HK-2 (cell line): ENCODE results near the gene RELN.
"Not testable (repeated sequence)": the region's sequence is repeated elsewhere in the genome, so short reads cannot be mapped to it uniquely, and the experiment has no call there.

Experiments used
- DNase-seq: peaks from one replicate; pipeline ENCODE4 v3.0.0-alpha.2; 2018; ENCODE audit not compliant: unreplicated experiment

RELN gene

GRCh38 chr7:103989200-103989784 is at the start of gene RELN:
Gene RELN, minus strand, starts transcription at chr7:103989658. Its CDS starts 302 bp downstream, at chr7:103989356.
- DNase-seq: peak; percentile 23

DNA sequence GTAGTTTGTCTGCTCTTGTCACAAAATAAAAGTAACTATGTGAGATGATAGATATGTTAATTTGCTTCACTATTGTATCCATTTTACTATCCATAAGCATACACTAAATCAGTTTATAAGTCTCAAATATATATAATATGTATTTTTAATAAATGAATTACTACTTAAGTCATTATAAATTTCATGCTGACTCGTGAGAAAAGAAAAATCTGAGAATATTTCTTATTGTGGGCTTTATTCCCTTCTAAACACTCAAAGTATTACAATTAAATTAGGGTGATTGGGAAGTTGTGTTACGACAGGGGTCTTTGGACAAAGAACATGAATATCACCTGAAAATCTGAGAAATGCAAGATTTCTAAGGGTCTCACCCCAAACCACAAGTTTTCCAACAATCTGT is 48.7 kb upstream of the RELN start:
- DNase-seq: no peak

- not testable (repeated sequence) for DNase-seq
Measured at GRCh38 chr7:104036889-104037288, 47.4 kb upstream of the RELN start.

DNA sequence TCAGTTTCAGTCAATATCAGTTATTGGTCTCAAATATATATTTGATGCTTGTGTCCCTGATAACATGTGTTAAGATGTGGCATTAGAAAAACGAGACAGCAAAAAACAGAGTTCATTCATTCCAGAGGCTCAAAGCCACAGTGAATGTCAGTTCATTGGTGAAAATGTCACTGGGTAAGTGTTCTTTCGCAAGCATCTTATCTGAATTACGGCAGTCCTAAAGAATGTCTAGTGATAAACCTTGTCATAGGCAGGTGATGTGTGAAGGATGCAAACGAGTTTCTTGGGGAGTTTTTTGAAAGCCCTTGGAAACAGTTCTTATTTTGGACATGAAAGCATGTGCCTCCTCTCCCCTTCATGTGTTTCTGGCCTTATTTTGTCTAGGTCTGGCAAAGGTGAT is 45.9 kb upstream of the RELN start:
- DNase-seq: no peak

DNA sequence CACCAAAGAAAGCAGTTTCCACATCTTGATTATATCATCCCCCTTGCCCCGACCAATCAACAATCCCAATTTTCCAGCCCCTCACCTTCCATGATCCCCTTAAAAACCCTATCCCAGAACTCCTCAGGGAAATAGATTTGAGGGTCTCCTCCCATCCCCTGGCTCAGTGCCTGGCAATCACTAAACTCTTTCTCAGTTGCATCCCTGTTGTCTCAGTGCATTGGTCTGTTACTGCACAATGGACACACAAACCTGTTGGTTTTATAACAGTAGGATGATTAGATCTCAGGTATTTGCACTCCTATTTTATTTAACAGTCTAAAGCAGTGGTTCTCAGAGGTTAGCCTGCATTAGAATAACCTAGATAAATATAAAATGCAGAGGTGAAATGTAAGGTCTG is 45.2 kb upstream of the RELN start:
- no peak for DNase-seq

GRCh38 chr7:104033837-104034236 is 44.4 kb upstream of the RELN start:
- no peak for DNase-seq

GRCh38 chr7:104032486-104032885 is 43.0 kb upstream of the RELN start:
- DNase-seq: no peak

DNA sequence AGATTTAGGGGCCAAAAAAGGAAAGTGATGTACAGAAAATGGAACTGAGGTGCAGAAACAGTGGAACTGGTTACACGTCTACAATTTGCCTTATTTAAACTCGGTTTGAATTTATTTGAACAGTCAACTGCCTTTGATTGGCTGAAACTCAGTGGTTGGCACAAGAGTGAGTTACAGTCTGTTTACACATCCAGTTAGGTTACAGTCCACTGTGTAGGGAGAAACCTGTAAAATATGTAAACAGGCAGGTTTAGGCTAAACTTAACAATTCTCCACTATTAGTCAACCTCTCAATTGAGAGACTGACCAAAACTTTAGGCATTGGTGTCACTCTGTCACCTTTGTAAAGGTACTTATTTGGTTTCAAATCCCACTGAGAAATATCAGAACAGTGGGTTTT is 40.3 kb upstream of the RELN start:
- DNase-seq: no peak

GRCh38 chr7:104024632-104025031 is 35.2 kb upstream of the RELN start:
- DNase-seq: no peak

DNA sequence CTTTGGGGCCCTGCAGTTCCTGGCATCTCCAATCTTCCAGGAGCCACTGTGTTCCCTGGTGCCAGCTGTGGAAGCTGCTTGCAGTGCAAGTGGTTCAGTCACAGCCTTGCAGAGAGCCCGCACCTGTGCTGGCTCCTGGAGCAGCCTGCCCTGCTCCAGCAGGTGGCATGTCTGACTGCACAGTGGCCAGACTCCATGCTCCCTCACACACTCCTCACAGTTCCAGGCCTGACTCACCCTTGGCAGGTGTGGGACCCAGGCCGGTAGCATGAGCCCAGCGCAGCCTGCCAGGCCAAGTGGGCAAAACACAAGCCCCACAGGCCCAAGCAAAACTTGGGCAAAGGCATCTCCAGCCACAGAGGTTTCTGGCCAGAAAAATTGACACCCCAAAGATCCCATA is 33.6 kb upstream of the RELN start:
- DNase-seq: no peak

GRCh38 chr7:104018425-104018824 is 29.0 kb upstream of the RELN start:
- no peak for DNase-seq

DNA sequence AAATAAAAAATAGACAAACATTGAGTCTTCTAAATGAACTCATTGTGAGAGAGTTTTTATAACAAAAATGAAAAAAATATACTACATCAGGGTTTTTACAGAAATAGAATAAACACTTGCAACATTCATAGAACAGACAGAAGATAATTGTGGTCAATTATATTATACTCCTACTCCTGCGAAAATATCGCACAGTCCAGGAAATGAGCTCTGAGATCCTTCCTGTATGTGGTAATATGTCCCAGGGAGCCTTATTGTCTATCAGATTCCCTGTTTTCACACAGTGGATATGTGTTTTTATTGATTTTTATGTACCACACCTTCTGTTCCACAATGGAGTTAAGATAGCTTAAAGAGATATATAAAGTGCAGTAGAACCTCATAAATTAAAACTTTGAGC is 27.5 kb upstream of the RELN start:
- DNase-seq: no peak

- no peak for DNase-seq
Measured at GRCh38 chr7:104012835-104013234, 23.4 kb upstream of the RELN start.

GRCh38 chr7:104011829-104012228 is 22.4 kb upstream of the RELN start:
- DNase-seq: no peak

- DNase-seq: no peak
Measured at GRCh38 chr7:104010052-104010909, 20.8 kb upstream of the RELN start.

DNA sequence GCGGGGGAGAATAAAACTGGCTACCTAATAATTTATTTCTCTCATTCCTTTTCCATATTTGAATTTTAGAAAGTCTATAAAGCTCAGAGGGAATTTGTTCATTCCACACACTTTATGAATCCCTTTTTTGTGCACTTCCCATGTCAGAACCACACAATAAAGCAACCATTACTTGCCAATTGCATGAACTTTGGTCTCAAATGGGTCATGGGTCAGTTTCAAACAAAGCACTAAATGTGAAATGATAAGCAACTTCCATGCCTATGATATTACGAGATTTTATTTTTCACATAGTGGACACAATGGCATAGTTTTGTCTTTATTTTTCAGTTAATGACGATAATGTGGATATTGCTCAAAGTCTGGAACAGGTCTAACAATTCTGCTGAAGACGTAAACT is 18.6 kb upstream of the RELN start:
- no peak for DNase-seq

GRCh38 chr7:104007614-104008013 is 18.2 kb upstream of the RELN start:
- DNase-seq: no peak

- no peak for DNase-seq
Measured at GRCh38 chr7:104005197-104005596, 15.7 kb upstream of the RELN start.

DNA sequence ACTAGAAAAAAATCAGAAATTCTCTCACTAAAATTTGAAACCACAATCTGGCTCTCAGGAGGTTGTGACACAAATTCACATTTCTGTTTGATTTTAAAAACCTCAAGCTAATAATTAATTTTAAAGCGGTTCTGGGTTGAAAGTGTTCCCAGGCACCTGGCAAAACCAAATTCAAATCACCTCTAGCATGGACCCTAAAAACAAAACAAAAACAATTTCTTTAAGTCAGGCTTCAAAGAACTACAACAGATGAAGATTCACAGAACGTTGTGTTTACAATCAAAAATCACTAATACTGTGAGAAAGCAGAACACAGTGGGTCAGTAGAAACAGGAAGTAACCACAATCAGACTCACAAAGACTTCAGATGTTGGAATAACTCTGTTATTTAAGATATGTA is 7.2 kb upstream of the RELN start:
- DNase-seq: no peak

DNA sequence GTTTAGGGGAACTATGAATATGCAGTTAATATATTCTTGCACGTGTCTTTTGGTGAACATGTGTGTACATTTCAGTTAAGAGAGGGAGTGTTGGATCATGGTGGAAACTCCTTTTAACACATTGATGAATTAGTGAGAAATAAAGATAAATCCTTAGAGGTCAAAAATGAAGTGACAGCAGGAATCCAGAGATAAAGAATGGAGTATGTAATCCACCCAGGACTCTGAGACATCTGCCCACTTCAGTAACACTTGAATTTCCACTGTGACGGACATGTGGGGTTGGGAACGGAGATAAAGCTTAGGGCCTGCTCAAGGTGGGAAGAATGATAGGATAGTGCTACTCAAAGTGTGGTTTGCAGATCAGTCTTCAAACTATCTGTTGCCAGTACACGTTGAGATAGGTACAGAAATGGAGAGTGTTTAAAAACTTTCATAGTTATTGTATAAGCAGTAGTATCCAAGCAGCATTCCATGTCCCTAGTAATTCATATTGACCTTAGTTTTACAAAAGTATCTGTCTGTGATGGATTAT is 6.6 kb upstream of the RELN start:
- no peak for DNase-seq

DNA sequence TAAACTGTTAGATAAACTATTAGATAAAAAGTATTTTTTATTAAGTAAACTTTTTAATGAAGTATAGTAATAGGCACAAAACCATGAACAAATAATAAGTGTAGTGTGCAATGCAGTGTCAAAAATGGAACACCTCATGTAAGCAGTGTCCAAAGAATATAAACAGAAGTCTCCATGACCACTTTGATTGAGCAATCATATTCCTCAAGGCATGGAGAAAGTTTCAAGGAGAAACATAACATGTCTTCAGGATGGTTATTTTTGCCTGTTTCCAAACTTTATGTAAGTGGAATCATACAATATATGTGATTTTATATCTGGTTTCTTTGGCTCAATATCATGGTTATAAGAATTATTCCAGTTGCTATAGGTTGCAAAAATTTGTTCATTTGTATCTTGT is 6.1 kb upstream of the RELN start:
- no peak for DNase-seq

DNA sequence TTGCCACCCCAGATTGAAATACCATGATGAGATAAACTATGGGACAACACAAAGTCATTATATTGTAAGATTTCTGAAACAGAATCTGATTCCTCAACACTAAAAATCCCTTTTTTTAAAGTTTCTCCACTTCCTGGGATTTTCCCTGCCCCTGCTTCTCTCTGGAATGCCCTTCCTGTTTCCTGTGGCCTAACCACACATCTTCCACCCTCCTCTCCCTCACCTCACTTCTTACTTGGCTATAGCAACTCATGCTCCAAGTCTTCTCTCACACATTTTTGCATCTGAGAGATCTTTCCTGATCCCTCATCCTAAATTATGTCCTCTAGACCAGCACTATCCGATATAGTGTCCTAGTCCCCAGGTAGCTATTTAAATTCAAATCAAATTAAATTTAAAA is 4.1 kb upstream of the RELN start:
- DNase-seq: no peak

- no peak for DNase-seq
Measured at GRCh38 chr7:103991406-103991805, 1.9 kb upstream of the RELN start.
